GM23338 (cell line): Measurements from ENCODE around the gene SEMA6D.

Experiments
- CREB1 ChIP-seq: fragments of 250-450 bp; sonication (Bioruptor Pico); IDR thresholded peaks from 2 replicates; pipeline ENCODE4 v1.5.0; 2020; ENCODE audit warnings: low read depth, mild to moderate bottlenecking, moderate library complexity
- EZH2 ChIP-seq: fragments of 200-600 bp; sonication (generic); IDR thresholded peaks from one replicate; pipeline ENCODE4 v1.8.0; 2017; ENCODE audit warnings: antibody characterized with exemption, mild to moderate bottlenecking, low read depth; ENCODE audit not compliant: unreplicated experiment
- EZH2phosphoT487 ChIP-seq: fragments of 200-600 bp; sonication (generic); IDR thresholded peaks from one replicate; pipeline ENCODE4 v1.8.1; 2018; ENCODE audit warnings: antibody characterized with exemption; ENCODE audit not compliant: unreplicated experiment
- JUNB ChIP-seq: IDR thresholded peaks from one replicate; pipeline ENCODE4 v1.6.1; 2016; ENCODE audit warnings: antibody characterized with exemption; ENCODE audit not compliant: unreplicated experiment
- POLR2AphosphoS5 ChIP-seq: IDR thresholded peaks from 2 replicates; pipeline ENCODE4 v1.6.1; 2016; ENCODE audit warnings: antibody characterized with exemption, low read depth
- STAT1 ChIP-seq: IDR thresholded peaks from one replicate; pipeline ENCODE4 v1.6.1; 2016; ENCODE audit warnings: antibody characterized with exemption; ENCODE audit not compliant: unreplicated experiment
- ZNF114 ChIP-seq: fragments of 250-450 bp; sonication (Bioruptor Pico); IDR thresholded peaks from 2 replicates; pipeline ENCODE4 v1.5.0; 2020; ENCODE audit warnings: mild to moderate bottlenecking, moderate library complexity
- ZNF331 ChIP-seq: fragments of 250-450 bp; sonication (Bioruptor Pico); IDR thresholded peaks from 2 replicates; pipeline ENCODE4 v1.5.0; 2020; ENCODE audit warnings: low read depth, mild to moderate bottlenecking, moderate library complexity
- TF ChIP-seq, protein P1 (sequence below), 2 experiments: fragments of 200-600 bp in 1 of 2; sonication (generic) in 1 of 2; conservative IDR thresholded peaks; 2 replicates each; pipeline versions ENCODE4 v1.5.1 to v1.6.1; 2016 to 2017; ENCODE audit warnings: antibody characterized with exemption in 2 of 2, low read depth in 2 of 2, mild to moderate bottlenecking in 2 of 2, moderate library complexity in 1 of 2
- TF ChIP-seq, protein P2 (sequence below): IDR thresholded peaks from one replicate; pipeline ENCODE4 v1.6.1; 2018; ENCODE audit warnings: antibody characterized with exemption; ENCODE audit not compliant: unreplicated experiment
- TF ChIP-seq, protein P3 (sequence below): fragments of 250-450 bp; sonication (Bioruptor Pico); IDR thresholded peaks from 2 replicates; pipeline ENCODE4 v1.5.0; 2020; ENCODE audit warnings: mild to moderate bottlenecking, moderate library complexity
- TF ChIP-seq, protein P4 (sequence below): IDR thresholded peaks from 2 replicates; pipeline ENCODE4 v1.6.1; 2016; ENCODE audit warnings: antibody characterized with exemption

DNA sequence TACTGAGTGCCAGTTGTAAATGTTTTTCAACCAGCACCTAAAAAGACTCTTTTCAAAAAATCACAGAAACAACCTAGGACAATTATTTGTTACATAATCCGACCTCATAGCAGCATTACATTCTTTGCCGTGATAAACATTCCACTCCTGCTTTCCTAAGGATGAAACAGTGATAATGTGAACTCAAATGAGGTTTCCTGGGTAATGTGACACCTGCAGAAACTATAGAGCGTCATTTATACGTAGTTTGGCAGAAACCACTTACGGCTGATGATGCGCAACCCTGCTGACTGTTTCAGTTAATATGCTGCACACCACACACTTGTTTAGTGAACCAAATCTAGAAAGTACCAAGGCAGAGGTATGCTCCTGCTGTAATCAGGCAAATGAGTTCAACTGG lies 55.8 kb downstream of the SEMA6D start:
- no peak for TF ChIP-seq EZH2
- TF ChIP-seq POLR2AphosphoS5, result no peak
- TF ChIP-seq, protein P1, sequence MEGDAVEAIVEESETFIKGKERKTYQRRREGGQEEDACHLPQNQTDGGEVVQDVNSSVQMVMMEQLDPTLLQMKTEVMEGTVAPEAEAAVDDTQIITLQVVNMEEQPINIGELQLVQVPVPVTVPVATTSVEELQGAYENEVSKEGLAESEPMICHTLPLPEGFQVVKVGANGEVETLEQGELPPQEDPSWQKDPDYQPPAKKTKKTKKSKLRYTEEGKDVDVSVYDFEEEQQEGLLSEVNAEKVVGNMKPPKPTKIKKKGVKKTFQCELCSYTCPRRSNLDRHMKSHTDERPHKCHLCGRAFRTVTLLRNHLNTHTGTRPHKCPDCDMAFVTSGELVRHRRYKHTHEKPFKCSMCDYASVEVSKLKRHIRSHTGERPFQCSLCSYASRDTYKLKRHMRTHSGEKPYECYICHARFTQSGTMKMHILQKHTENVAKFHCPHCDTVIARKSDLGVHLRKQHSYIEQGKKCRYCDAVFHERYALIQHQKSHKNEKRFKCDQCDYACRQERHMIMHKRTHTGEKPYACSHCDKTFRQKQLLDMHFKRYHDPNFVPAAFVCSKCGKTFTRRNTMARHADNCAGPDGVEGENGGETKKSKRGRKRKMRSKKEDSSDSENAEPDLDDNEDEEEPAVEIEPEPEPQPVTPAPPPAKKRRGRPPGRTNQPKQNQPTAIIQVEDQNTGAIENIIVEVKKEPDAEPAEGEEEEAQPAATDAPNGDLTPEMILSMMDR (conservative IDR thresholded peaks at IDR 0.05; ENCODE audit: low read depth in 2 of 2), result no peak
- TF ChIP-seq, protein P2, sequence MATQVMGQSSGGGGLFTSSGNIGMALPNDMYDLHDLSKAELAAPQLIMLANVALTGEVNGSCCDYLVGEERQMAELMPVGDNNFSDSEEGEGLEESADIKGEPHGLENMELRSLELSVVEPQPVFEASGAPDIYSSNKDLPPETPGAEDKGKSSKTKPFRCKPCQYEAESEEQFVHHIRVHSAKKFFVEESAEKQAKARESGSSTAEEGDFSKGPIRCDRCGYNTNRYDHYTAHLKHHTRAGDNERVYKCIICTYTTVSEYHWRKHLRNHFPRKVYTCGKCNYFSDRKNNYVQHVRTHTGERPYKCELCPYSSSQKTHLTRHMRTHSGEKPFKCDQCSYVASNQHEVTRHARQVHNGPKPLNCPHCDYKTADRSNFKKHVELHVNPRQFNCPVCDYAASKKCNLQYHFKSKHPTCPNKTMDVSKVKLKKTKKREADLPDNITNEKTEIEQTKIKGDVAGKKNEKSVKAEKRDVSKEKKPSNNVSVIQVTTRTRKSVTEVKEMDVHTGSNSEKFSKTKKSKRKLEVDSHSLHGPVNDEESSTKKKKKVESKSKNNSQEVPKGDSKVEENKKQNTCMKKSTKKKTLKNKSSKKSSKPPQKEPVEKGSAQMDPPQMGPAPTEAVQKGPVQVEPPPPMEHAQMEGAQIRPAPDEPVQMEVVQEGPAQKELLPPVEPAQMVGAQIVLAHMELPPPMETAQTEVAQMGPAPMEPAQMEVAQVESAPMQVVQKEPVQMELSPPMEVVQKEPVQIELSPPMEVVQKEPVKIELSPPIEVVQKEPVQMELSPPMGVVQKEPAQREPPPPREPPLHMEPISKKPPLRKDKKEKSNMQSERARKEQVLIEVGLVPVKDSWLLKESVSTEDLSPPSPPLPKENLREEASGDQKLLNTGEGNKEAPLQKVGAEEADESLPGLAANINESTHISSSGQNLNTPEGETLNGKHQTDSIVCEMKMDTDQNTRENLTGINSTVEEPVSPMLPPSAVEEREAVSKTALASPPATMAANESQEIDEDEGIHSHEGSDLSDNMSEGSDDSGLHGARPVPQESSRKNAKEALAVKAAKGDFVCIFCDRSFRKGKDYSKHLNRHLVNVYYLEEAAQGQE, result no peak
- no peak for TF ChIP-seq STAT1
- TF ChIP-seq ZNF114 (CRISPR knock-in tag), result no peak
- no peak for TF ChIP-seq EZH2phosphoT487
- TF ChIP-seq JUNB, result no peak
- no peak for TF ChIP-seq CREB1 (CRISPR knock-in tag)
- TF ChIP-seq, protein P3, sequence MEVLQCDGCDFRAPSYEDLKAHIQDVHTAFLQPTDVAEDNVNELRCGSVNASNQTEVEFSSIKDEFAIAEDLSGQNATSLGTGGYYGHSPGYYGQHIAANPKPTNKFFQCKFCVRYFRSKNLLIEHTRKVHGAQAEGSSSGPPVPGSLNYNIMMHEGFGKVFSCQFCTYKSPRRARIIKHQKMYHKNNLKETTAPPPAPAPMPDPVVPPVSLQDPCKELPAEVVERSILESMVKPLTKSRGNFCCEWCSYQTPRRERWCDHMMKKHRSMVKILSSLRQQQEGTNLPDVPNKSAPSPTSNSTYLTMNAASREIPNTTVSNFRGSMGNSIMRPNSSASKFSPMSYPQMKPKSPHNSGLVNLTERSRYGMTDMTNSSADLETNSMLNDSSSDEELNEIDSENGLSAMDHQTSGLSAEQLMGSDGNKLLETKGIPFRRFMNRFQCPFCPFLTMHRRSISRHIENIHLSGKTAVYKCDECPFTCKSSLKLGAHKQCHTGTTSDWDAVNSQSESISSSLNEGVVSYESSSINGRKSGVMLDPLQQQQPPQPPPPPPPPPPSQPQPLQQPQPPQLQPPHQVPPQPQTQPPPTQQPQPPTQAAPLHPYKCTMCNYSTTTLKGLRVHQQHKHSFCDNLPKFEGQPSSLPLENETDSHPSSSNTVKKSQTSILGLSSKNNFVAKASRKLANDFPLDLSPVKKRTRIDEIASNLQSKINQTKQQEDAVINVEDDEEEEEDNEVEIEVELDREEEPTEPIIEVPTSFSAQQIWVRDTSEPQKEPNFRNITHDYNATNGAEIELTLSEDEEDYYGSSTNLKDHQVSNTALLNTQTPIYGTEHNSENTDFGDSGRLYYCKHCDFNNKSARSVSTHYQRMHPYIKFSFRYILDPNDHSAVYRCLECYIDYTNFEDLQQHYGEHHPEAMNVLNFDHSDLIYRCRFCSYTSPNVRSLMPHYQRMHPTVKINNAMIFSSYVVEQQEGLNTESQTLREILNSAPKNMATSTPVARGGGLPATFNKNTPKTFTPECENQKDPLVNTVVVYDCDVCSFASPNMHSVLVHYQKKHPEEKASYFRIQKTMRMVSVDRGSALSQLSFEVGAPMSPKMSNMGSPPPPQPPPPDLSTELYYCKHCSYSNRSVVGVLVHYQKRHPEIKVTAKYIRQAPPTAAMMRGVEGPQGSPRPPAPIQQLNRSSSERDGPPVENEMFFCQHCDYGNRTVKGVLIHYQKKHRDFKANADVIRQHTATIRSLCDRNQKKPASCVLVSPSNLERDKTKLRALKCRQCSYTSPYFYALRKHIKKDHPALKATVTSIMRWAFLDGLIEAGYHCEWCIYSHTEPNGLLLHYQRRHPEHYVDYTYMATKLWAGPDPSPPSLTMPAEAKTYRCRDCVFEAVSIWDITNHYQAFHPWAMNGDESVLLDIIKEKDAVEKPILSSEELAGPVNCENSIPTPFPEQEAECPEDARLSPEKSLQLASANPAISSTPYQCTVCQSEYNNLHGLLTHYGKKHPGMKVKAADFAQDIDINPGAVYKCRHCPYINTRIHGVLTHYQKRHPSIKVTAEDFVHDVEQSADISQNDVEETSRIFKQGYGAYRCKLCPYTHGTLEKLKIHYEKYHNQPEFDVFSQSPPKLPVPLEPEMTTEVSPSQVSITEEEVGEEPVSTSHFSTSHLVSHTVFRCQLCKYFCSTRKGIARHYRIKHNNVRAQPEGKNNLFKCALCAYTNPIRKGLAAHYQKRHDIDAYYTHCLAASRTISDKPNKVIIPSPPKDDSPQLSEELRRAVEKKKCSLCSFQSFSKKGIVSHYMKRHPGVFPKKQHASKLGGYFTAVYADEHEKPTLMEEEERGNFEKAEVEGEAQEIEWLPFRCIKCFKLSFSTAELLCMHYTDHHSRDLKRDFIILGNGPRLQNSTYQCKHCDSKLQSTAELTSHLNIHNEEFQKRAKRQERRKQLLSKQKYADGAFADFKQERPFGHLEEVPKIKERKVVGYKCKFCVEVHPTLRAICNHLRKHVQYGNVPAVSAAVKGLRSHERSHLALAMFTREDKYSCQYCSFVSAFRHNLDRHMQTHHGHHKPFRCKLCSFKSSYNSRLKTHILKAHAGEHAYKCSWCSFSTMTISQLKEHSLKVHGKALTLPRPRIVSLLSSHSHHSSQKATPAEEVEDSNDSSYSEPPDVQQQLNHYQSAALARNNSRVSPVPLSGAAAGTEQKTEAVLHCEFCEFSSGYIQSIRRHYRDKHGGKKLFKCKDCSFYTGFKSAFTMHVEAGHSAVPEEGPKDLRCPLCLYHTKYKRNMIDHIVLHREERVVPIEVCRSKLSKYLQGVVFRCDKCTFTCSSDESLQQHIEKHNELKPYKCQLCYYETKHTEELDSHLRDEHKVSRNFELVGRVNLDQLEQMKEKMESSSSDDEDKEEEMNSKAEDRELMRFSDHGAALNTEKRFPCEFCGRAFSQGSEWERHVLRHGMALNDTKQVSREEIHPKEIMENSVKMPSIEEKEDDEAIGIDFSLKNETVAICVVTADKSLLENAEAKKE, result no peak
- no peak for TF ChIP-seq ZNF331
- TF ChIP-seq, protein P4, sequence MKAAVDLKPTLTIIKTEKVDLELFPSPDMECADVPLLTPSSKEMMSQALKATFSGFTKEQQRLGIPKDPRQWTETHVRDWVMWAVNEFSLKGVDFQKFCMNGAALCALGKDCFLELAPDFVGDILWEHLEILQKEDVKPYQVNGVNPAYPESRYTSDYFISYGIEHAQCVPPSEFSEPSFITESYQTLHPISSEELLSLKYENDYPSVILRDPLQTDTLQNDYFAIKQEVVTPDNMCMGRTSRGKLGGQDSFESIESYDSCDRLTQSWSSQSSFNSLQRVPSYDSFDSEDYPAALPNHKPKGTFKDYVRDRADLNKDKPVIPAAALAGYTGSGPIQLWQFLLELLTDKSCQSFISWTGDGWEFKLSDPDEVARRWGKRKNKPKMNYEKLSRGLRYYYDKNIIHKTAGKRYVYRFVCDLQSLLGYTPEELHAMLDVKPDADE, result no peak
